GM21381 (cell line): ENCODE data around the gene WDR41.

Source experiments
- ATAC-seq: cut with Tn5 transposase; IDR thresholded peaks from one replicate; pipeline ENCODE4 v1.9.1; 2021; ENCODE audit warnings: mild to moderate bottlenecking, moderate library complexity; ENCODE audit not compliant: unreplicated experiment

The WDR41 gene

GRCh38 chr5:77449277-77449676 lies 42.8 kb downstream of the WDR41 start:
- no peak for ATAC-seq

- no peak for ATAC-seq
Measured at GRCh38 chr5:77448831-77449230, 43.3 kb downstream of the WDR41 start.

GRCh38 chr5:77444356-77444755 lies 47.8 kb downstream of the WDR41 start:
- no peak for ATAC-seq

- ATAC-seq: no peak
Measured at GRCh38 chr5:77443670-77444069, 48.4 kb downstream of the WDR41 start.

GRCh38 chr5:77438071-77438470 lies 54.0 kb downstream of the WDR41 start:
- no peak for ATAC-seq

GRCh38 chr5:77437194-77437593 lies 54.9 kb downstream of the WDR41 start:
- ATAC-seq: no peak

- no peak for ATAC-seq
Measured at GRCh38 chr5:77431719-77432118, 60.4 kb downstream of the WDR41 start.

- no peak for ATAC-seq
Measured at GRCh38 chr5:77431286-77431685, 60.8 kb downstream of the WDR41 start.

GRCh38 chr5:77430726-77431125 lies 61.4 kb downstream of the WDR41 start:
- ATAC-seq: no peak

GRCh38 chr5:77428526-77428925 lies 63.6 kb downstream of the WDR41 start:
- no peak for ATAC-seq

GRCh38 chr5:77427998-77428397 lies 64.1 kb downstream of the WDR41 start:
- no peak for ATAC-seq

- no peak for ATAC-seq
Measured at GRCh38 chr5:77426670-77427069, 65.4 kb downstream of the WDR41 start.

GRCh38 chr5:77425998-77426659 lies 66.0 kb downstream of the WDR41 start:
- ATAC-seq: no peak

- ATAC-seq: no peak
Measured at GRCh38 chr5:77425420-77425819, 66.7 kb downstream of the WDR41 start.

GRCh38 chr5:77424921-77425320 lies 67.2 kb downstream of the WDR41 start:
- no peak for ATAC-seq

- no peak for ATAC-seq
Measured at GRCh38 chr5:77423022-77423750, 68.9 kb downstream of the WDR41 start.

- no peak for ATAC-seq
Measured at GRCh38 chr5:77420940-77421339, 71.2 kb downstream of the WDR41 start.

GRCh38 chr5:77419644-77420582 lies 72.2 kb downstream of the WDR41 start:
- ATAC-seq: no peak

GRCh38 chr5:77418601-77419581 lies 73.2 kb downstream of the WDR41 start:
- no peak for ATAC-seq

GRCh38 chr5:77418162-77418561 lies 74.0 kb downstream of the WDR41 start:
- no peak for ATAC-seq
